ENCODE results near the gene CDK12. TPM values are rescaled to one million over a fixed set of nuclear protein-coding genes. Genes with fewer than 3 reads are reported as not detected.

Gene CDK12
- total and polyA plus RNA-seq, 4 donors, result 7.5 to 30.3 (median 15.0) TPM

- Histone ChIP-seq H3K4me3 (ENCODE audit: low read depth in 1 of 3, low read length in 3 of 3) (no peak overlapping the region), H3K27me3 (ENCODE audit: control insufficient read depth in 4 of 4, insufficient read depth in 4 of 4, low read length in 3 of 4) (no peaks in the 10 kb centered on the region), H3K36me3 (ENCODE audit: control insufficient read depth in 4 of 4, insufficient read depth in 3 of 4, low read depth in 1 of 4, low read length in 3 of 4) (no peaks in the 10 kb centered on the region), H3K4me1 (ENCODE audit: control insufficient read depth in 4 of 4, insufficient read depth in 4 of 4, low read length in 3 of 4) (peaks cover 4 to 13% (median 9%) of the 10 kb centered on the region in 4 donors), H3K9ac (ENCODE audit: low read depth in 1 of 2, low read length in 2 of 2) (no peak overlapping the region), H3K27ac (ENCODE audit: low read depth in 1 of 2, low read length in 2 of 2) (no peak overlapping the region), H3K9me3 (ENCODE audit: control insufficient read depth in 4 of 4, low read length in 3 of 4) (no peaks in the 10 kb centered on the region)
- TF ChIP-seq, protein P1, sequence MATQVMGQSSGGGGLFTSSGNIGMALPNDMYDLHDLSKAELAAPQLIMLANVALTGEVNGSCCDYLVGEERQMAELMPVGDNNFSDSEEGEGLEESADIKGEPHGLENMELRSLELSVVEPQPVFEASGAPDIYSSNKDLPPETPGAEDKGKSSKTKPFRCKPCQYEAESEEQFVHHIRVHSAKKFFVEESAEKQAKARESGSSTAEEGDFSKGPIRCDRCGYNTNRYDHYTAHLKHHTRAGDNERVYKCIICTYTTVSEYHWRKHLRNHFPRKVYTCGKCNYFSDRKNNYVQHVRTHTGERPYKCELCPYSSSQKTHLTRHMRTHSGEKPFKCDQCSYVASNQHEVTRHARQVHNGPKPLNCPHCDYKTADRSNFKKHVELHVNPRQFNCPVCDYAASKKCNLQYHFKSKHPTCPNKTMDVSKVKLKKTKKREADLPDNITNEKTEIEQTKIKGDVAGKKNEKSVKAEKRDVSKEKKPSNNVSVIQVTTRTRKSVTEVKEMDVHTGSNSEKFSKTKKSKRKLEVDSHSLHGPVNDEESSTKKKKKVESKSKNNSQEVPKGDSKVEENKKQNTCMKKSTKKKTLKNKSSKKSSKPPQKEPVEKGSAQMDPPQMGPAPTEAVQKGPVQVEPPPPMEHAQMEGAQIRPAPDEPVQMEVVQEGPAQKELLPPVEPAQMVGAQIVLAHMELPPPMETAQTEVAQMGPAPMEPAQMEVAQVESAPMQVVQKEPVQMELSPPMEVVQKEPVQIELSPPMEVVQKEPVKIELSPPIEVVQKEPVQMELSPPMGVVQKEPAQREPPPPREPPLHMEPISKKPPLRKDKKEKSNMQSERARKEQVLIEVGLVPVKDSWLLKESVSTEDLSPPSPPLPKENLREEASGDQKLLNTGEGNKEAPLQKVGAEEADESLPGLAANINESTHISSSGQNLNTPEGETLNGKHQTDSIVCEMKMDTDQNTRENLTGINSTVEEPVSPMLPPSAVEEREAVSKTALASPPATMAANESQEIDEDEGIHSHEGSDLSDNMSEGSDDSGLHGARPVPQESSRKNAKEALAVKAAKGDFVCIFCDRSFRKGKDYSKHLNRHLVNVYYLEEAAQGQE (IDR thresholded peaks at IDR 0.05), result no peak
- TF ChIP-seq YY1 (IDR thresholded peaks at IDR 0.05), result no peak
- TF ChIP-seq HNF4A (conservative IDR thresholded peaks at IDR 0.05), result no peak
- no peak for TF ChIP-seq EGR1 (IDR thresholded peaks at IDR 0.05; ENCODE audit: low read depth in 2 of 2)
- no peak for TF ChIP-seq FOXA2 (IDR thresholded peaks at IDR 0.05)
- TF ChIP-seq FOXA1 (IDR thresholded peaks at IDR 0.05), result no peak
- TF ChIP-seq HNF4G (IDR thresholded peaks at IDR 0.05), result no peak
- TF ChIP-seq NR2F2 (IDR thresholded peaks at IDR 0.05), result no peak
- TF ChIP-seq, protein P2, sequence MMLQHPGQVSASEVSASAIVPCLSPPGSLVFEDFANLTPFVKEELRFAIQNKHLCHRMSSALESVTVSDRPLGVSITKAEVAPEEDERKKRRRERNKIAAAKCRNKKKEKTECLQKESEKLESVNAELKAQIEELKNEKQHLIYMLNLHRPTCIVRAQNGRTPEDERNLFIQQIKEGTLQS (IDR thresholded peaks at IDR 0.05), result no peak
- no peak for TF ChIP-seq MAX (IDR thresholded peaks at IDR 0.05)
- no peak for TF ChIP-seq SP1 (IDR thresholded peaks at IDR 0.05)
- TF ChIP-seq RXRA (IDR thresholded peaks at IDR 0.05), result no peak
- TF ChIP-seq GABPA (IDR thresholded peaks at IDR 0.05 in 1 of 2, conservative IDR thresholded peaks at IDR 0.05 in 1 of 2), result no peak
- TF ChIP-seq RAD21 (IDR thresholded peaks at IDR 0.05), result no peak
- no peak for TF ChIP-seq CTCF (IDR thresholded peaks at IDR 0.05; ENCODE audit: low read depth, low read length, missing input control)
- WGBS, result 96% methylated on average over 20 of the region's 20 CpGs
- no peak for DNase-seq (ENCODE audit: low spot score)
Observed at GRCh38 chr17:39581071-39581758, 119.9 kb downstream of the CDK12 start.

DNA sequence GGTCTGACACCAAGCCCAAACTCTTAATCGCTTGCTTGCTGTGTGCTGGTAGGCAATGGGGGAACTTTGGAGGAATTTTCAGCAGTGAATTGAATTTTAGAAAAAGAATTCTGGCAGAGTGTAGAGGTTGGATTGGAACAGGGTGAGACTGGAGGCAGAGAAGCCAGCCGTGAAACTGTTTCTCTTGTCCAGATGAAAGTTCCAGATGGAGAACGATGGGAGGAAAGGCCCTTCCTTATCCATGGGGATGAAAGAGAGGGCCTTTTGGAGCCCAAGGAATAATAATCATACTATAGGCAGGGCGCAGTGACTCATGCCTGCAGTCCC, 120.4 kb downstream of the CDK12 start:
- no peak overlapping the region for H3K4me3 ChIP-seq (ENCODE audit: low read depth in 1 of 3, low read length in 3 of 3)
- no peaks in the 10 kb centered on the region for H3K36me3 ChIP-seq (ENCODE audit: control insufficient read depth in 4 of 4, insufficient read depth in 3 of 4, low read depth in 1 of 4, low read length in 3 of 4)
- no peak for DNase-seq (ENCODE audit: low spot score)
- H3K27me3 ChIP-seq (ENCODE audit: control insufficient read depth in 4 of 4, insufficient read depth in 4 of 4, low read length in 3 of 4), result no peaks in the 10 kb centered on the region
- H3K4me1 ChIP-seq (ENCODE audit: control insufficient read depth in 4 of 4, insufficient read depth in 4 of 4, low read length in 3 of 4), result peaks cover 4 to 13% (median 9%) of the 10 kb centered on the region in 4 donors
- no peak overlapping the region for H3K27ac ChIP-seq (ENCODE audit: low read depth in 1 of 2, low read length in 2 of 2)
- no peak for TF ChIP-seq EGR1 (IDR thresholded peaks at IDR 0.05; ENCODE audit: low read depth in 2 of 2)
- TF ChIP-seq RXRA (IDR thresholded peaks at IDR 0.05), result no peak
- TF ChIP-seq MAX (IDR thresholded peaks at IDR 0.05), result no peak
- TF ChIP-seq, protein P2 (IDR thresholded peaks at IDR 0.05), result no peak
- TF ChIP-seq, protein P1 (IDR thresholded peaks at IDR 0.05), result no peak
- WGBS, result 93% methylated on average over 4 of the region's 4 CpGs
- no peak overlapping the region for H3K9ac ChIP-seq (ENCODE audit: low read depth in 1 of 2, low read length in 2 of 2)
- no peaks in the 10 kb centered on the region for H3K9me3 ChIP-seq (ENCODE audit: control insufficient read depth in 4 of 4, low read length in 3 of 4)

All from liver (tissue), 9 donors.